ENCODE data around the gene AATK.

GRCh38 chr17:81138083-81138482 is 27.9 kb downstream of the AATK start:
- TF ChIP-seq USF2 (IDR thresholded peaks at IDR 0.05; ENCODE audit: low read depth, low read length) (no peak), CTCF (conservative IDR thresholded peaks at IDR 0.05; ENCODE audit: low read depth, low read length) (no peak)

Measured in IMR-90 (cell line).